Muscle layer of duodenum (tissue), 2 donors: ENCODE measurements around the gene FLNA.

ENCODE experiments used
- H3K27ac ChIP-seq: one replicate; pipeline ENCODE4 v1.7.0; 2013; ENCODE audit warnings: mild to moderate bottlenecking, low read length
- H3K27me3 ChIP-seq: one replicate; pipeline ENCODE4 v1.7.0; 2013; ENCODE audit warnings: low read depth, mild to moderate bottlenecking, control low read depth, low read length
- H3K36me3 ChIP-seq, 2 donors: one replicate each; pipeline ENCODE4 v1.7.0; 2013; ENCODE audit warnings: low read length in 2 of 2, control low read depth in 1 of 2, mild to moderate bottlenecking in 1 of 2; ENCODE audit not compliant: insufficient read depth in 2 of 2, control insufficient read depth in 1 of 2
- H3K4me1 ChIP-seq, 2 donors: one replicate each; pipeline ENCODE4 v1.7.0; 2013; ENCODE audit warnings: low read length in 2 of 2, mild to moderate bottlenecking in 2 of 2, control low read depth in 1 of 2, moderate library complexity in 1 of 2; ENCODE audit not compliant: insufficient read depth in 2 of 2, control insufficient read depth in 1 of 2
- H3K4me3 ChIP-seq, 2 donors: one replicate each; pipeline ENCODE4 v1.7.0; 2013; ENCODE audit warnings: low read length in 2 of 2, low read depth in 1 of 2, mild to moderate bottlenecking in 1 of 2
- H3K9me3 ChIP-seq, 2 donors: one replicate each; pipeline ENCODE4 v1.7.0; 2013; ENCODE audit warnings: low read length in 2 of 2, control low read depth in 1 of 2, mild to moderate bottlenecking in 1 of 2; ENCODE audit not compliant: control insufficient read depth in 1 of 2
- donor health status: healthy.

FLNA gene

GRCh38 chrX:154363706-154364439, 10.6 kb downstream of the FLNA start:
- H3K27me3 ChIP-seq, result no peaks in the 10 kb centered on the region
- H3K4me1 ChIP-seq, result peaks cover 0 to 43% of the 10 kb centered on the region in 2 donors
- no peaks in the 10 kb centered on the region for H3K9me3 ChIP-seq
- H3K27ac ChIP-seq, result no peak overlapping the region
- H3K4me3 ChIP-seq, result no peak overlapping the region
- H3K36me3 ChIP-seq, result peaks cover 26 to 76% of the 10 kb centered on the region in 2 donors

- Histone ChIP-seq H3K27me3 (no peaks in the 10 kb centered on the region), H3K9me3 (no peaks in the 10 kb centered on the region), H3K4me1 (peaks cover 0 to 36% of the 10 kb centered on the region in 2 donors), H3K27ac (no peak overlapping the region), H3K4me3 (no peak overlapping the region), H3K36me3 (peaks cover 23 to 87% of the 10 kb centered on the region in 2 donors)
Measured at GRCh38 chrX:154362085-154362742, 12.2 kb downstream of the FLNA start.

- H3K9me3 ChIP-seq, result no peaks in the 10 kb centered on the region
- H3K27me3 ChIP-seq, result no peaks in the 10 kb centered on the region
- H3K4me1 ChIP-seq, result peaks cover 0 to 17% of the 10 kb centered on the region in 2 donors
- H3K36me3 ChIP-seq, result peaks cover 23 to 83% of the 10 kb centered on the region in 2 donors
- no peak overlapping the region for H3K4me3 ChIP-seq
- H3K27ac ChIP-seq, result no peak overlapping the region
Measured at GRCh38 chrX:154360155-154360713, 14.2 kb downstream of the FLNA start.

- Histone ChIP-seq H3K27ac (no peak overlapping the region), H3K36me3 (peaks cover 20 to 83% of the 10 kb centered on the region in 2 donors), H3K9me3 (no peaks in the 10 kb centered on the region), H3K27me3 (no peaks in the 10 kb centered on the region), H3K4me1 (peaks cover 0 to 16% of the 10 kb centered on the region in 2 donors), H3K4me3 (no peak overlapping the region)
Measured at GRCh38 chrX:154359362-154360154, 14.9 kb downstream of the FLNA start.

GRCh38 chrX:154358829-154359228, 15.6 kb downstream of the FLNA start:
- no peak overlapping the region for H3K4me3 ChIP-seq
- H3K9me3 ChIP-seq, result no peaks in the 10 kb centered on the region
- H3K4me1 ChIP-seq, result peaks cover 0 to 12% of the 10 kb centered on the region in 2 donors
- no peak overlapping the region for H3K27ac ChIP-seq
- H3K27me3 ChIP-seq, result no peaks in the 10 kb centered on the region
- peaks cover 22 to 83% of the 10 kb centered on the region in 2 donors for H3K36me3 ChIP-seq

GRCh38 chrX:154358011-154358410, 16.4 kb downstream of the FLNA start:
- Histone ChIP-seq H3K9me3 (no peaks in the 10 kb centered on the region), H3K4me3 (no peak overlapping the region), H3K27ac (no peak overlapping the region), H3K36me3 (peaks cover 28 to 91% of the 10 kb centered on the region in 2 donors), H3K4me1 (peaks cover 0 to 12% of the 10 kb centered on the region in 2 donors), H3K27me3 (no peaks in the 10 kb centered on the region)

GRCh38 chrX:154357205-154357604, 17.2 kb downstream of the FLNA start:
- Histone ChIP-seq H3K27me3 (no peaks in the 10 kb centered on the region), H3K4me1 (peaks cover 0 to 12% of the 10 kb centered on the region in 2 donors), H3K27ac (no peak overlapping the region), H3K36me3 (peaks cover 23 to 91% of the 10 kb centered on the region in 2 donors), H3K4me3 (no peak overlapping the region), H3K9me3 (no peaks in the 10 kb centered on the region)

GRCh38 chrX:154356596-154356995, 17.8 kb downstream of the FLNA start:
- Histone ChIP-seq H3K27me3 (no peaks in the 10 kb centered on the region), H3K36me3 (peaks cover 17 to 91% of the 10 kb centered on the region in 2 donors), H3K9me3 (no peaks in the 10 kb centered on the region), H3K4me1 (peaks cover 0 to 12% of the 10 kb centered on the region in 2 donors), H3K27ac (no peak overlapping the region), H3K4me3 (no peak overlapping the region)

- Histone ChIP-seq H3K27me3 (no peaks in the 10 kb centered on the region), H3K4me3 (no peak overlapping the region), H3K4me1 (peaks cover 0 to 12% of the 10 kb centered on the region in 2 donors), H3K9me3 (no peaks in the 10 kb centered on the region), H3K36me3 (peaks cover 12 to 94% of the 10 kb centered on the region in 2 donors), H3K27ac (no peak overlapping the region)
Measured at GRCh38 chrX:154355776-154356140, 18.7 kb downstream of the FLNA start.

- Histone ChIP-seq H3K27ac (no peak overlapping the region), H3K4me1 (peaks cover 0 to 12% of the 10 kb centered on the region in 2 donors), H3K9me3 (no peaks in the 10 kb centered on the region), H3K27me3 (no peaks in the 10 kb centered on the region), H3K36me3 (peaks cover 12 to 95% of the 10 kb centered on the region in 2 donors), H3K4me3 (no peak overlapping the region)
Measured at GRCh38 chrX:154355094-154355775, 19.2 kb downstream of the FLNA start.
